Aorta (tissue), 5 donors: Measurements from ENCODE around the gene CBLIF. TPM values are rescaled to one million over a fixed set of nuclear protein-coding genes. Genes with fewer than 3 reads are reported as not detected.
"Not testable (repeated sequence)": the region's sequence is repeated elsewhere in the genome, so short reads cannot be mapped to it uniquely, and the experiment has no call there.

Source experiments
- ATAC-seq: fragments of 200-7000 bp; cut with Tn5 transposase; one replicate; pipeline ENCODE4 v1.9.1; 2022; ENCODE audit warnings: moderate library complexity; ENCODE audit not compliant: low FRiP score
- DNase-seq, 2 donors: peaks; one replicate each; pipeline ENCODE4 v3.0.0-alpha.2; 2020
- H3K27ac ChIP-seq, 2 donors: one replicate each; pipeline ENCODE4 v1.5.1; 2013; ENCODE audit warnings: low read length in 2 of 2, mild to moderate bottlenecking in 2 of 2, moderate library complexity in 2 of 2, control low read depth in 1 of 2, inconsistent platforms in 1 of 2, low read depth in 1 of 2
- H3K27me3 ChIP-seq, 2 donors: one replicate each; pipeline ENCODE4 v1.6.1; 2013; ENCODE audit warnings: control low read depth in 1 of 2, low read length in 1 of 2, mild to moderate bottlenecking in 1 of 2, moderate library complexity in 1 of 2; ENCODE audit not compliant: insufficient read depth in 2 of 2, control insufficient read depth in 1 of 2
- H3K36me3 ChIP-seq, 2 donors: one replicate each; pipeline ENCODE4 v1.6.1; 2013; ENCODE audit warnings: control low read depth in 1 of 2, low read length in 1 of 2, mild to moderate bottlenecking in 1 of 2; ENCODE audit not compliant: insufficient read depth in 2 of 2, control insufficient read depth in 1 of 2
- H3K4me1 ChIP-seq, 2 donors: one replicate each; pipeline ENCODE4 v1.6.1; 2013; ENCODE audit warnings: low read length in 2 of 2, control low read depth in 1 of 2, mild to moderate bottlenecking in 1 of 2, moderate library complexity in 1 of 2; ENCODE audit not compliant: insufficient read depth in 2 of 2, control insufficient read depth in 1 of 2
- H3K4me3 ChIP-seq, 2 donors: one replicate each; pipeline ENCODE4 v1.5.1; 2013; ENCODE audit warnings: low read length in 2 of 2, control low read depth in 1 of 2, mild to moderate bottlenecking in 1 of 2
- H3K9me3 ChIP-seq: one replicate; pipeline ENCODE4 v1.6.1; 2013; ENCODE audit warnings: mild to moderate bottlenecking, low read length; ENCODE audit not compliant: control insufficient read depth
- WGBS, 2 donors: extraction: QIAGEN DNeasy Blood & Tissue Kit; methylation state at CpG; one replicate each; pipeline ENCODE4 v1.1.7; 2013; 5-methylcytosine and 5-hydroxymethylcytosine counted together
- intact Hi-C, 2 donors: fragments of 100-400 bp; cut with DNase I; formaldehyde crosslinking; loops; one replicate each; pipeline versions ENCODE4 v1.14.2 to v1.15.0; 2022
- polyA plus RNA-seq, 2 donors: library from polyadenylated mRNA; stranded (reverse); fragments of 200-250 nt; gene quantifications; one replicate each; pipeline ENCODE4 v1.2.3, GENCODE V29; 2013
- total RNA-seq, 2 donors: library from RNA; stranded (reverse); fragmentation: NEBNext Ultra II Directional; extraction: Animal tissue kit (Norgen Biotek cat#: 25700); gene quantifications; one replicate each; pipeline ENCODE4 v1.2.1, GENCODE V29; 2021
- donor health status: healthy with polysubstance abuse.
- donor health status: Bipolar disorder and iron deficiency.
- donor health status: DM: no; HTN: no; CAD: no.
- donor health status: DM: no; HTN: no; CAD: no.
- donor health status: DM: yes; HTN: yes; CAD: no.

The CBLIF gene
- total and polyA plus RNA-seq, 4 donors: 0.05 TPM; not detected in 3

- no peak for ATAC-seq
- H3K4me1 ChIP-seq: no peaks in the 10 kb centered on the region
- 92 to 93% methylated on average over 2 of the region's 2 CpGs for WGBS, 2 donors
- no peak overlapping the region for H3K27ac ChIP-seq
- H3K9me3 ChIP-seq: no peaks in the 10 kb centered on the region
- no peaks in the 10 kb centered on the region for H3K36me3 ChIP-seq
- H3K4me3 ChIP-seq: no peak overlapping the region
- no peak for DNase-seq
- no peaks in the 10 kb centered on the region for H3K27me3 ChIP-seq
- intact Hi-C loops: no loop called here
Observed at GRCh38 chr11:59841514-59841913, 3.8 kb downstream of the CBLIF start.

DNA sequence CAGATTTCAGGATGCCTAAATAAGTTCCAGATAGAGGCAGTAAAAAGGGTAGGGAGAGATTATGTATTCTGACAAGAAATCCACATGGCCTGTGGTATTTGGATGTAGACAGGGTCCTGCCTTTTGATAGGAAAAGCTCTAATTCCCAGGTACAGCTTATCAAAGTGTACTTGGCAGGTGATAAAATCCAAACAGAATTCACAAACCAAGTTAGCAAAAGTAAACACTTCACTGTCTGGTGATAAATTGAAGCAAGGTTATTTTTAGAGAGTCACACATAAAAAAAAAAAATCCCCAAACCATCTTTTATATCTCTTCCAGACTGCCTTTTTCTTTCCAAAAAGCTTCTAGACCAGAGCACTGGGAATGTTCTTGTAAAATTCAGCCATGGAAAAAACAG is 5.7 kb downstream of the CBLIF start:
- H3K4me3 ChIP-seq: no peak overlapping the region
- intact Hi-C loops: no loop called here
- no peak for DNase-seq
- no peak overlapping the region for H3K27ac ChIP-seq
- H3K4me1 ChIP-seq: no peaks in the 10 kb centered on the region
- no peaks in the 10 kb centered on the region for H3K9me3 ChIP-seq
- H3K36me3 ChIP-seq: no peaks in the 10 kb centered on the region
- no peaks in the 10 kb centered on the region for H3K27me3 ChIP-seq
- ATAC-seq: no peak

DNA sequence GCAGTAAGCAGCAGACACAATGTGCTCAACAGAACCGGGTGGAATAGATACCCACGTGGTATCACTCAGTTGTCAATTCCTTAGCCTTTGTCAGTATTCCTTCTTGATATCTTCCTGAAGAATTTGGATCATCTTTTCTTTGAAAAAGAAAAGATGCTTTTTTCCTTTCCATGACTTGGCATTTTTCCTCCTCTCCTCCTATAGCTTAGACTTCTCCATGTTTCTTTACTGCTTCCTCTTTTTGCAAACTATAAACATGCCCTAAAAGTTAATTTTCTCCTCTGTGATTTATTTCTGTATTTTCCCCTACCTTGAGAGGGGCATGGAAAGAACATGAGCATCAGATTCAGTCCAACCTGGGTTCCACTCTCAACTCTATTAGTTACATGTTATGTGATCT is 11.7 kb downstream of the CBLIF start:
- DNase-seq: no peak
- H3K27ac ChIP-seq: no peak overlapping the region
- 84% methylated on average over 2 of the region's 2 CpGs for WGBS, 2 donors
- H3K9me3 ChIP-seq: no peaks in the 10 kb centered on the region
- H3K4me1 ChIP-seq: no peaks in the 10 kb centered on the region
- intact Hi-C loops: no loop called here
- no peaks in the 10 kb centered on the region for H3K36me3 ChIP-seq
- no peak for ATAC-seq
- no peaks in the 10 kb centered on the region for H3K27me3 ChIP-seq
- no peak overlapping the region for H3K4me3 ChIP-seq

- Histone ChIP-seq H3K4me1 (no peaks in the 10 kb centered on the region), H3K4me3 (no peak overlapping the region), H3K27me3 (no peaks in the 10 kb centered on the region), H3K36me3 (no peaks in the 10 kb centered on the region), H3K27ac (no peak overlapping the region), H3K9me3 (no peaks in the 10 kb centered on the region)
- 78 to 84% methylated on average over 3 of the region's 3 CpGs for WGBS, 2 donors
- DNase-seq (no peak), ATAC-seq (no peak)
- intact Hi-C loops: loop anchor here in 1 of 2 donors (10.0 kb wide), 1 partner anchor 425 kb away; no protein-coding TSS in a partner anchor
Observed at GRCh38 chr11:59829358-59829757, 15.9 kb downstream of the CBLIF start.

GRCh38 chr11:59822989-59823566 is 22.2 kb downstream of the CBLIF start:
- 0 to 1% methylated on average over 9 of the region's 9 CpGs for WGBS, 2 donors
- intact Hi-C loops: loop anchor here (5.0 to 10.0 kb wide), 2 partner anchors 369 to 432 kb away; no protein-coding TSS in a partner anchor
- Histone ChIP-seq H3K4me3 (peak overlapping the region in 1 of 2 donors; percentile 8), H3K27ac (no peak overlapping the region), H3K36me3 (no peaks in the 10 kb centered on the region), H3K9me3 (no peaks in the 10 kb centered on the region), H3K27me3 (no peaks in the 10 kb centered on the region), H3K4me1 (no peaks in the 10 kb centered on the region)
- peak; percentile 63 for ATAC-seq
- no peak for DNase-seq

GRCh38 chr11:59818572-59818971 is 26.7 kb downstream of the CBLIF start:
- Histone ChIP-seq H3K27me3 (no peaks in the 10 kb centered on the region), H3K27ac (no peak overlapping the region), H3K4me1 (no peaks in the 10 kb centered on the region), H3K36me3 (no peaks in the 10 kb centered on the region), H3K4me3 (no peak overlapping the region), H3K9me3 (no peaks in the 10 kb centered on the region)
- intact Hi-C loops: loop anchor here in 1 of 2 donors (5.0 kb wide), 1 partner anchor 374 kb away; no protein-coding TSS in a partner anchor
- DNase-seq (no peak), ATAC-seq (no peak)
- WGBS, 2 donors: 45 to 47% methylated on average over 4 of the region's 4 CpGs

DNA sequence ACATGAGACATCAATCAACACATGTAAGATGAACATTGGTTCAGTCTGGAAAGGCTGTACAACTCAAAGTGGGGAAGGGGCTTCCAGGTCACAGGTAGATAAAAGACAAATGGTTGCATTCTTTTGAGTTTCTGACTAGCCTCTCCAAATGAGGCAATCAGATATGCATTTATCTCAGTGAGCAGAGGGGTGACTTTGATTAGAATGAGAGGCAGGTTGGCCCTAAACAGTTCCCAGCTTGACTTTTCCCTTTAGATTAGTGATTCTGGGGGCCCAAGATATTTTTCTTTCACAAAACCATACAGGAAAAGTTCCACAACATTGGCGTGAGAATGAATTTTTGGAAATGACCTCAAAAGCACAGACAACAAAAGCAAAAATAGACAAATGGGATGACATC is 28.9 kb downstream of the CBLIF start:
- not testable (repeated sequence) for H3K4me3 ChIP-seq, H3K27ac ChIP-seq, ATAC-seq, H3K36me3 ChIP-seq, DNase-seq, H3K9me3 ChIP-seq, H3K4me1 ChIP-seq, H3K27me3 ChIP-seq
- intact Hi-C loops: loop anchor here in 1 of 2 donors (5.0 kb wide), 1 partner anchor 376 kb away; no protein-coding TSS in a partner anchor
- 76 to 79% methylated on average over 1 of the region's 1 CpG for WGBS, 2 donors

DNA sequence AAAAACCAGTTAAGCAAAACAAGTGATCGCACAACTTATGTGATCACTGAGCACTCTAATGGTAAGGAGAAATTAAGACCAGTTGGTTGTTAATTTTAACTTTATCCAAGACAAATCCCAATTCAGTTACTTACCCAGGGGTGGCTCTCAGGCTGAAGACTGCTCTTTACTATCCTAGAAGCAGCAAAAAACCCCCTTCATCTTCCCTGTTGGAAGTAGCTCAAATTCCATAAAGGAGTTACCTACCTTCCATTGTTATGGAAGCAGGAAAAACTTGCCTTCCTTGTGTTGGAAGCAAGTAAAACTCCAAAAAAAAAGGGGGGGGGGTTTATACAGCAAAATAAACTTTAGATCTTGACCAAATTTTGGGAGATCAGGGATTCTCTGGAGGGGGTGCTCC is 29.5 kb downstream of the CBLIF start:
- Histone ChIP-seq H3K4me1 (no peaks in the 10 kb centered on the region), H3K9me3 (no peaks in the 10 kb centered on the region), H3K4me3 (no peak overlapping the region), H3K27ac (no peak overlapping the region), H3K27me3 (no peaks in the 10 kb centered on the region), H3K36me3 (no peaks in the 10 kb centered on the region)
- intact Hi-C loops: loop anchor here in 1 of 2 donors (5.0 kb wide), 1 partner anchor 377 kb away; no protein-coding TSS in a partner anchor
- DNase-seq (no peak), ATAC-seq (no peak)
- WGBS, 2 donors: 94 to 100% methylated on average over 1 of the region's 1 CpG

DNA sequence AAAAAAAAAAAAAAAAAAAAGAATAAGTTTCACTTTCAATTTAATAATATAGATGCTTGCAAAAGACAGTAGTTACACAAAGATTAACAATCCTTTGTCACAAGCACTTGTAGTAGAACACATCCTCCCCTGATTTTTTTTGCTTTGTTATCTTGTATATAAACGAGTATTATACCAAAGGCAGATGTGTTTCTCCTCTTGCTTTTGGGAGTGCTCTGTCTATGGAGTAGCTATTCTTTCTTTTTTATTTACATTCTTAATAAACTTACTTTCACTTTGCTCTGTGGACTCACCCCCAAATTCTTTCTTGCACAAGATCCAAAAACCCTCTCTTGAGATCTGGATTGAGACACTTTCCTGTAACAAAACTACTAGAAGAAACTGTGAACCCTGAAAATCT is 31.3 kb downstream of the CBLIF start:
- intact Hi-C loops: no loop called here
- H3K4me3 ChIP-seq: no peak overlapping the region
- H3K36me3 ChIP-seq: no peaks in the 10 kb centered on the region

More for the DNA sequence above, 31.3 kb downstream of the CBLIF start:
- no peaks in the 10 kb centered on the region for H3K27me3 ChIP-seq
- H3K27ac ChIP-seq: no peak overlapping the region
- WGBS, 2 donors: 67 to 73% methylated on average over 1 of the region's 1 CpG
- H3K4me1 ChIP-seq: no peaks in the 10 kb centered on the region
- no peak for ATAC-seq
- H3K9me3 ChIP-seq: no peaks in the 10 kb centered on the region
- no peak for DNase-seq
